Heart right ventricle (tissue), 16 donors: Measurements from ENCODE around the gene GFPT2. TPM values are rescaled to one million over a fixed set of nuclear protein-coding genes. Genes with fewer than 3 reads are reported as not detected.

ENCODE experiments used
- ATAC-seq, 8 donors: fragments of 200-7000 bp; cut with Tn5 transposase; one replicate each; pipeline ENCODE4 v1.9.1; 2020; ENCODE audit warnings: mild to moderate bottlenecking in 8 of 8, moderate library complexity in 8 of 8, moderate number of reproducible peaks in 1 of 8
- DNase-seq, 2 donors: peaks; one replicate each; pipeline ENCODE4 v3.0.0-alpha.2; 2020
- H3K27ac ChIP-seq, 10 donors: fragments of 200-600 bp; sonication (generic) in 2 of 10; one replicate each; pipeline versions ENCODE4 v1.5.0 to v1.8.0; 2020 to 2022; ENCODE audit warnings: mild to moderate bottlenecking in 3 of 10
- H3K27me3 ChIP-seq, 7 donors: fragments of 200-600 bp; one replicate each; pipeline ENCODE4 v1.8.0; 2021 to 2022; ENCODE audit warnings: mild to moderate bottlenecking in 2 of 7
- H3K36me3 ChIP-seq, 9 donors: fragments of 200-600 bp; sonication (generic) in 1 of 9; one replicate each; pipeline versions ENCODE4 v1.5.0 to v1.8.0; 2020 to 2022; ENCODE audit warnings: mild to moderate bottlenecking in 2 of 9
- H3K4me1 ChIP-seq, 9 donors: fragments of 200-600 bp; sonication (generic) in 1 of 9; one replicate each; pipeline versions ENCODE4 v1.5.0 to v1.8.0; 2020 to 2022; ENCODE audit warnings: mild to moderate bottlenecking in 4 of 9
- H3K4me3 ChIP-seq, 10 donors: fragments of 200-600 bp; sonication (generic) in 2 of 10; one replicate each; pipeline versions ENCODE4 v1.5.0 to v1.8.0; 2020 to 2022; ENCODE audit warnings: mild to moderate bottlenecking in 7 of 10, moderate library complexity in 2 of 10
- H3K9me3 ChIP-seq, 11 donors: fragments of 200-600 bp in 10 of 11; sonication (generic) in 2 of 11; one replicate each; pipeline versions ENCODE4 v1.5.0 to v1.8.0; 2013 to 2022; ENCODE audit warnings: mild to moderate bottlenecking in 2 of 11, control low read depth in 1 of 11, moderate library complexity in 1 of 11
- WGBS, 2 donors: extraction: QIAGEN DNeasy Blood & Tissue Kit; methylation state at CpG; one replicate each; pipeline ENCODE4 v1.1.7; 2013; ENCODE audit warnings: inconsistent platforms in 1 of 2; 5-methylcytosine and 5-hydroxymethylcytosine counted together
- intact Hi-C, 10 donors: fragments of 100-400 bp; cut with DNase I; formaldehyde crosslinking; loops; one replicate each; pipeline versions ENCODE4 v1.11.1 to v1.14.2; 2022
- polyA plus RNA-seq, 2 donors: library from polyadenylated mRNA; stranded (reverse); fragments of 200-250 nt; gene quantifications; one replicate each; pipeline ENCODE4 v1.2.3, GENCODE V29; 2013
- total RNA-seq, 10 donors: library from RNA; stranded (reverse); fragmentation: NEBNext Ultra II Directional in 3 of 10; extraction: Animal tissue kit (Norgen Biotek cat#: 25700) in 3 of 10; gene quantifications; one replicate each; pipeline versions ENCODE4 v1.2.1 to v1.2.4, GENCODE V29; 2021 to 2023
- TF ChIP-seq, protein P1 (sequence below), 9 donors: fragments of 200-600 bp; sonication (generic) in 2 of 9; IDR thresholded peaks; one replicate each; pipeline versions ENCODE4 v1.5.0 to v1.8.0; 2021 to 2022; ENCODE audit warnings: antibody characterized with exemption in 9 of 9, mild to moderate bottlenecking in 5 of 9, moderate library complexity in 1 of 9
- donor health status: Arrhythmogenic right ventricular cardiomyopathy.
- donor health status: ischemic (EF 13 %, LVEDD 7.1; RV severe dilation, severe dysfunction).
- donor health status: healthy with polysubstance abuse.
- donor health status: DM: no; HTN: yes; CAD: no.
- donor health status: DM: no; HTN: no; CAD: no.
- donor health status: ischemic (EF 25% LVEDD 6.9; RV normal size, moderate dysfunction).
- donor health status: ischemic (EF 25% LVEDD 5.7; RV mildly dilated, moderate dysfunction).
- donor health status: healthy.
- donor health status: DM: yes; HTN: yes; CAD: no.
- donor health status: Ischemic cardiomyopathy.
- donor health status: ischemic (EF 35%, LVEDD 5.7; RV mildly dilated, moderate dysfunction).
- donor health status: nonischemic (EF 11% LVEDD 7.7; RV severe dilation, severe dysfunction).
- donor health status: DM: yes; HTN: yes; CAD: no.
- donor health status: PGD.
- donor health status: ischemic (EF 29% LVEDD 5.4; RV normal size, mild dysfunction).
- donor health status: nonischemic (EF 23%, LVEDD 6.1; RV moderate dilation, normal function).

Gene GFPT2
- total and polyA plus RNA-seq, 12 donors = 2.5 to 19.4 (median 6.9) TPM

GRCh38 chr5:180339583-180340183, 13.5 kb downstream of the GFPT2 start:
- no peak for DNase-seq

DNA sequence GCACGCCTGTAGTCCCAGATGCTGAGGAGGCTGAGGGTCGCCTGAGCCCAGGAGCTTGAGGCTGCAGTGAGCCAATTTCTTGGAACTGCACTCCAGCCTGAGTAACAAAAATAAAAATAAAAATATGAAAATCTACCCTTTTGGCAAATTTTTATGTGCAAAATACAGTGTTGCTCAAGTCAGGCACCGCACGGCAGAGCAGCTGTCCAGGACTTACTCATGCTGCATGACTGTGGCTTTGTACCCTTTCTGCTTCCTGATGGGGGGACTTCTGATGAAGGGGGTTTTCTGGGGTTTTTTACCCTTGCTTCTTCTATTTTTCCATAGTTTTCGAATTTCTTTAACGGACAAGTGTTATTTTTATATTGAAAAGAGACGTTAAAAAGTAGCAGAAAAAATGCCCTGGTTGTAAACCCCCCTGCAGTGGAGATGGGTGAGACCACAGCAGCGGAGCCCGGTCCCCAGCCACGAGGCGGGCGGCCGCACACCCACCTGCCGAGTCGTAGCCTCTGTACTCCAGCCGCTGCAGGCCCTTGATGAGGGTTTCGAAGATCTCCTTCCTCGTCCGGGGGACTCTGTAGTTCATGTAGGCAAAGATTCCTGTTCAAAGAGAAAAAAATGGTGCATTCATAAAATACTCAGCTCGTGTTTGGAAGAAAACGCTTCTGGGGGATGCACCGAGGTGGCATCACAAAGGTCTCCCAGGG, 15.0 kb downstream of the GFPT2 start:
- no peak for DNase-seq
- no peak for ATAC-seq
- peaks cover 0 to 21% (median 6%) of the 10 kb centered on the region in 7 donors for H3K27me3 ChIP-seq
- TF ChIP-seq, protein P1, sequence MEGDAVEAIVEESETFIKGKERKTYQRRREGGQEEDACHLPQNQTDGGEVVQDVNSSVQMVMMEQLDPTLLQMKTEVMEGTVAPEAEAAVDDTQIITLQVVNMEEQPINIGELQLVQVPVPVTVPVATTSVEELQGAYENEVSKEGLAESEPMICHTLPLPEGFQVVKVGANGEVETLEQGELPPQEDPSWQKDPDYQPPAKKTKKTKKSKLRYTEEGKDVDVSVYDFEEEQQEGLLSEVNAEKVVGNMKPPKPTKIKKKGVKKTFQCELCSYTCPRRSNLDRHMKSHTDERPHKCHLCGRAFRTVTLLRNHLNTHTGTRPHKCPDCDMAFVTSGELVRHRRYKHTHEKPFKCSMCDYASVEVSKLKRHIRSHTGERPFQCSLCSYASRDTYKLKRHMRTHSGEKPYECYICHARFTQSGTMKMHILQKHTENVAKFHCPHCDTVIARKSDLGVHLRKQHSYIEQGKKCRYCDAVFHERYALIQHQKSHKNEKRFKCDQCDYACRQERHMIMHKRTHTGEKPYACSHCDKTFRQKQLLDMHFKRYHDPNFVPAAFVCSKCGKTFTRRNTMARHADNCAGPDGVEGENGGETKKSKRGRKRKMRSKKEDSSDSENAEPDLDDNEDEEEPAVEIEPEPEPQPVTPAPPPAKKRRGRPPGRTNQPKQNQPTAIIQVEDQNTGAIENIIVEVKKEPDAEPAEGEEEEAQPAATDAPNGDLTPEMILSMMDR (IDR thresholded peaks at IDR 0.05) = no peak
- H3K9me3 ChIP-seq = no peaks in the 10 kb centered on the region
- H3K4me3 ChIP-seq = no peak overlapping the region
- peaks cover 0 to 31% (median 0%) of the 10 kb centered on the region in 9 donors for H3K36me3 ChIP-seq
- 90 to 93% methylated on average over 22 of the region's 22 CpGs for WGBS, 2 donors
- intact Hi-C loops = no loop called here
- H3K4me1 ChIP-seq = peaks cover 0 to 11% (median under 1%) of the 10 kb centered on the region in 9 donors
- H3K27ac ChIP-seq = no peak overlapping the region

More at GRCh38 chr5:180339583-180340183, 13.5 kb downstream of the GFPT2 start:
- H3K4me3 ChIP-seq = no peak overlapping the region
- WGBS, 2 donors = 77 to 85% methylated on average over 7 of the region's 7 CpGs
- ATAC-seq = no peak
- peaks cover 0 to 31% (median 0%) of the 10 kb centered on the region in 9 donors for H3K36me3 ChIP-seq
- H3K9me3 ChIP-seq = no peaks in the 10 kb centered on the region
- intact Hi-C loops = no loop called here
- H3K27ac ChIP-seq = no peak overlapping the region
- H3K4me1 ChIP-seq = peaks cover 0 to 19% (median 4%) of the 10 kb centered on the region in 9 donors
- peaks cover 0 to 10% (median 6%) of the 10 kb centered on the region in 7 donors for H3K27me3 ChIP-seq
- TF ChIP-seq, protein P1 (IDR thresholded peaks at IDR 0.05) = no peak

GRCh38 chr5:180336234-180337020, 16.7 kb downstream of the GFPT2 start:
- TF ChIP-seq, protein P1 (IDR thresholded peaks at IDR 0.05) = no peak
- H3K27me3 ChIP-seq = peaks cover 0 to 25% (median 15%) of the 10 kb centered on the region in 7 donors
- peaks cover 0 to 31% (median 0%) of the 10 kb centered on the region in 9 donors for H3K36me3 ChIP-seq
- intact Hi-C loops = no loop called here
- 94% methylated on average over 34 of the region's 34 CpGs for WGBS, 2 donors
- H3K9me3 ChIP-seq = no peaks in the 10 kb centered on the region
- no peak for DNase-seq
- no peak overlapping the region for H3K27ac ChIP-seq
- peaks cover 0 to 24% (median 0%) of the 10 kb centered on the region in 9 donors for H3K4me1 ChIP-seq
- no peak overlapping the region for H3K4me3 ChIP-seq
- no peak for ATAC-seq

DNA sequence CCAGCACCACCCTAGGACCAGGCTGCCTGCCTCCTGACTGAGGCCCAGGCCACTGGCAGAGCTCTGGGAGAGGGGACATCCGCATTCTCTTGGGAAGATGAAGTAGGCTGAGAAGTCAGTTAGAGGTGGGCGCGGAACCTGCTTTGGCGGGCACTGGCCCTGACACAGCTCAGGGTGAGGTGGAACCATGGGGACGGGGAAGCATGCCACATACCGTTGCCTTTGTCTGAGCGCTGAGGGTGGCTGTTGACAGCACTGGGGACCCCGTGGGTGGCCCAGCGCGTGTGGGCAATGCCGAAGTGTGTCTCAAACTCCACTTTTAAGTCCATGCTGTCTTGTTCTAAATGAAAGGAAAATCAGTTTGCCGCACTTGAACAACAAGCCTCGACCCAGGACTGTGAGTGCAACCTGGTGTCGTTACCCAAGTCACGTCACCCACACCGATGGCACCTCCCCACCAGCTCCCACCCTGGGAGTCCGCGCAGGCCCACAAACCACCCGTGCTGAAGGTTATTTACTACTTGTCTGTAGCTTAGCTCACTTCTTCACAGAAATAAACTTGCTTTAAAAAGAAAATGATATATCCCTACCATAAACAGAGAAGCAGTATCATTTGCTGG, 17.4 kb downstream of the GFPT2 start:
- peaks cover 0 to 19% (median 0%) of the 10 kb centered on the region in 9 donors for H3K4me1 ChIP-seq
- TF ChIP-seq, protein P1 (IDR thresholded peaks at IDR 0.05) = no peak
- no peaks in the 10 kb centered on the region for H3K9me3 ChIP-seq
- 95 to 97% methylated on average over 19 of the region's 19 CpGs for WGBS, 2 donors
- intact Hi-C loops = no loop called here
- DNase-seq (no peak), ATAC-seq (no peak)
- H3K27me3 ChIP-seq = peaks cover 0 to 25% (median 15%) of the 10 kb centered on the region in 7 donors
- no peak overlapping the region for H3K27ac ChIP-seq
- peaks cover 0 to 31% (median 0%) of the 10 kb centered on the region in 9 donors for H3K36me3 ChIP-seq
- no peak overlapping the region for H3K4me3 ChIP-seq
